22Rv1 (cell line): ENCODE measurements around the gene ATE1.

Experiments used
- ZFX ChIP-seq: fragments of 450-650 bp; IDR thresholded peaks from 2 replicates; pipeline ENCODE4 v1.6.1; 2017; ENCODE audit warnings: antibody characterized with exemption, borderline replicate concordance
- TF ChIP-seq, protein P1 (sequence below): fragments of 450-650 bp; IDR thresholded peaks from 2 replicates; pipeline ENCODE4 v1.5.1; 2017; ENCODE audit warnings: mild to moderate bottlenecking

DNA sequence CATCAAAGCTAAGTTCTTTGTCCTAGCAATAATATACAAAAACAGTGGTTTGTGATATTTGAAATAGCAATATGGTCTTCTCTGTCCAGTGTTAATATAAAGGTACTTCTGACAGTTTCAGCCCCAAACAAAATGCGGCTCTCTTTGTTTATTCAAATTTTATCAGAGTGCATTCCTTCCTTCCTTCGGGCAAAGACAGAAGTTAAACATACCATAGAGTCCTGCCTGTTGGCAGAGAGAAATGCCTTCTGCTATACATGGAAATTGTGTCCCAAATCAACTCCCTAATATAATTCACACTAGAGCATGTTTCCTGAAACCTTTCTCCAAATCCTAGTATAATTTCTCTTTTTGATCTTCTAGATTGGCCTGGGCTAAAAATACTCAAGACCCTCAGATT lies 21.2 kb upstream of the ATE1 start:
- TF ChIP-seq, protein P1, sequence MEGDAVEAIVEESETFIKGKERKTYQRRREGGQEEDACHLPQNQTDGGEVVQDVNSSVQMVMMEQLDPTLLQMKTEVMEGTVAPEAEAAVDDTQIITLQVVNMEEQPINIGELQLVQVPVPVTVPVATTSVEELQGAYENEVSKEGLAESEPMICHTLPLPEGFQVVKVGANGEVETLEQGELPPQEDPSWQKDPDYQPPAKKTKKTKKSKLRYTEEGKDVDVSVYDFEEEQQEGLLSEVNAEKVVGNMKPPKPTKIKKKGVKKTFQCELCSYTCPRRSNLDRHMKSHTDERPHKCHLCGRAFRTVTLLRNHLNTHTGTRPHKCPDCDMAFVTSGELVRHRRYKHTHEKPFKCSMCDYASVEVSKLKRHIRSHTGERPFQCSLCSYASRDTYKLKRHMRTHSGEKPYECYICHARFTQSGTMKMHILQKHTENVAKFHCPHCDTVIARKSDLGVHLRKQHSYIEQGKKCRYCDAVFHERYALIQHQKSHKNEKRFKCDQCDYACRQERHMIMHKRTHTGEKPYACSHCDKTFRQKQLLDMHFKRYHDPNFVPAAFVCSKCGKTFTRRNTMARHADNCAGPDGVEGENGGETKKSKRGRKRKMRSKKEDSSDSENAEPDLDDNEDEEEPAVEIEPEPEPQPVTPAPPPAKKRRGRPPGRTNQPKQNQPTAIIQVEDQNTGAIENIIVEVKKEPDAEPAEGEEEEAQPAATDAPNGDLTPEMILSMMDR, result no peak
- TF ChIP-seq ZFX, result no peak
